GM21515 (cell line): ENCODE results near the gene RNU6-9.
"Not testable (repeated sequence)": the region's sequence is repeated elsewhere in the genome, so short reads cannot be mapped to it uniquely, and the experiment has no call there.

Experiments
- ATAC-seq: cut with Tn5 transposase; IDR thresholded peaks from one replicate; pipeline ENCODE4 v1.9.1; 2021; ENCODE audit not compliant: unreplicated experiment

Gene RNU6-9

GRCh38 chr19:892894-893689, at the start of gene RNU6-9, which contains the start of gene MED16:
Gene RNU6-9, plus strand, starts transcription at chr19:893484.
Gene MED16, minus strand, starts transcription at chr19:893187. Its CDS starts 2,056 bp downstream, at chr19:891131.
- peak; percentile 74 for ATAC-seq

DNA sequence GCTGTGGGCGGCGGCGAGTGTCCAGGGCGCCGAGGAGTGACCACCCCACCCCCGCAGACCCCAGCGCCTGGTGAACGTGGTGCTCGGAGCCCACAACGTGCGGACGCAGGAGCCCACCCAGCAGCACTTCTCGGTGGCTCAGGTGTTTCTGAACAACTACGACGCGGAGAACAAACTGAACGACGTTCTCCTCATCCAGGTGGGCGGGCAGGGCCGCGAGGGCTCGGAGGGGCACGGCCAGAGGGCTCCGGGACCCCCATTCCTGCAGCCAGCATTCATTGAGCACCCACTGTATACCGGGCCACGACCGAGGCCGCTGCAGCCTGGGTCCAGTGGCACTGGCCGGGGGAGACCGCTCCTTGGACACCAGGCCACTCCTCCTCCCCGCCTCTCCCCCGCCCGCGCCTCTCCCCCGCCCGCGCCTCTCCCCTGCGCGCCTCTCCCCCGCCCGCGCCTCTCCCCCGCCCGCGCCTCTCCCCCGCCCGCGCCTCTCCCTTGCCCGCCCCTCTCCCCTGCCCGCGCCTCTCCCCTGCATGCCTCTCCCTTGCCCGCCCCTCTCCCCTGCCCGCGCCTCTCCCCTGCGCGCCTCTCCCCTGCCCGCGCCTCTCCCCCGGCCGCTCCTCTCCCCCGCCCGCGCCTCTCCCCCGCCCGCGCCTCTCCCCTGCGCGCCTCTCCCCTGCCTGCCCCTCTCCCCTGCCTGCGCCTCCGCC, 49.3 kb upstream of the RNU6-9 start:
- ATAC-seq: no peak

DNA sequence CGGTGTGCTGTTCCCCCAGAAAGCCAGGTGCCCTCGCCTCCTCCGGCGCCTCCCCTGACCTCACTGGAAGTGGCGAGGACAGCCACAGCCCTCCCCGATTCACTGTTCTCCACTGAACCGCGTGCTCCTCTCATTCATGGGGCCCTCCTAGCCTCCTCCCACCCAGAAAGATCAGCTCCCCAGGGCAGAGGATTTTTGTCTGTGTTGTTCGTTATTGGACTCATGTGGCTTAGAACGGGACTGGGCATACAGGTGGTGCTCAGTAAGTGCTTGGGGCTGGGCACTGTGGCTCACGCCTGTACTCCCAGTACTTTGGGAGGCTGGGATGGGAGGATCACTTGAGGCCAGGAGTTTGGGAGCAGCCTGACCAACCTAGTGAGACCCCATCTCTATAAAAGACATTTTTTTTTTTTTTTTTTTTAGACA, 48.7 kb upstream of the RNU6-9 start:
- no peak for ATAC-seq

DNA sequence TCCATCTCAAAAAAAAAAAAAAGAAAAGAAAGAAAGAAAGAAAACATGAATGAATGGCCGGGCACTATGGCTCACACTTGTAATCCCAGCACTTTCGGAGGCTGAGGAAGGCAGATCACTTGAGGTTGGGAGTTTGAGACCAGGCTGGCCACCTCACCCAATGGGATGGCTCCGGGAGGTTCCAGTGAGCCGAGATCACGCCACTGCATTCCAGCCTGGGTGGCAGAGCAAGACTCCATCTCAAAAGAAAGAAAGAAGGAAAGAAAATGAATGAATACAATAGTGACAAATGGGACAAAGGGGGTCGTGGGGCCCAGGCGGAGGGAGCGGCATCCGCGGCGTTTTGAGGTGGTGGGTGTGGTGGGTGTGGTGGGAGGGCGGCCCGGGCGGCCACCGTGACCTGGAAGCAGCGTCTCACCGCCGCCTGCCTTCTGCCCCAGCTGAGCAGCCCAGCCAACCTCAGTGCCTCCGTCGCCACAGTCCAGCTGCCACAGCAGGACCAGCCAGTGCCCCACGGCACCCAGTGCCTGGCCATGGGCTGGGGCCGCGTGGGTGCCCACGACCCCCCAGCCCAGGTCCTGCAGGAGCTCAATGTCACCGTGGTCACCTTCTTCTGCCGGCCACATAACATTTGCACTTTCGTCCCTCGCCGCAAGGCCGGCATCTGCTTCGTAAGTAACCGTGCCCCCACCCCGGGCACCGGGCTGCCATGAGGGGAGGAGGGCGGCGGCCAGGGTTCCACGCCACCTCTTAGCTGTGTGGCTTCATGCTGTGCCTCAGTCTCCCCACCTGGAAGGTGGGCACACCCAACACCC, 47.4 kb upstream of the RNU6-9 start:
- ATAC-seq: no peak

- ATAC-seq: no peak
Observed at GRCh38 chr19:848386-848921, 44.8 kb upstream of the RNU6-9 start.

DNA sequence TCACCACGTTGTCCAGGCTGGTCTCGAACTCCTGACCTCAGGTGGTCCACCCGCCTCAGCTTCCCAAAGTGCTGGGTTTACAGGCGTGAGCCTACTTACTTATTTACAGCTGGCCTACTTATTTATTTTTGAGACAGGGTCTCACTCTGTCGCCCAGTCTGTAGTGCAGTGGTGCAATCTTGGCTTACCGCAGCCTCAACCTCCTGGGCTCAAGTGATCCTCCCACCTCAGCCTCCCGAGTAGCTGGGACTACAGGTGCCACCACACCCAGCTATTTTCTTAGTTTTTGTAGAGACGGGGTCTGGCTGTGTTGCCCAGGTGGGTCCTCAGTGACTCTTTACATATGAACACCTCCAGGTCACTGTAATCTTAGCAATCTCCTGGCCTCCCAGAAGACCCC, 44.1 kb upstream of the RNU6-9 start:
- not testable (repeated sequence) for ATAC-seq

DNA sequence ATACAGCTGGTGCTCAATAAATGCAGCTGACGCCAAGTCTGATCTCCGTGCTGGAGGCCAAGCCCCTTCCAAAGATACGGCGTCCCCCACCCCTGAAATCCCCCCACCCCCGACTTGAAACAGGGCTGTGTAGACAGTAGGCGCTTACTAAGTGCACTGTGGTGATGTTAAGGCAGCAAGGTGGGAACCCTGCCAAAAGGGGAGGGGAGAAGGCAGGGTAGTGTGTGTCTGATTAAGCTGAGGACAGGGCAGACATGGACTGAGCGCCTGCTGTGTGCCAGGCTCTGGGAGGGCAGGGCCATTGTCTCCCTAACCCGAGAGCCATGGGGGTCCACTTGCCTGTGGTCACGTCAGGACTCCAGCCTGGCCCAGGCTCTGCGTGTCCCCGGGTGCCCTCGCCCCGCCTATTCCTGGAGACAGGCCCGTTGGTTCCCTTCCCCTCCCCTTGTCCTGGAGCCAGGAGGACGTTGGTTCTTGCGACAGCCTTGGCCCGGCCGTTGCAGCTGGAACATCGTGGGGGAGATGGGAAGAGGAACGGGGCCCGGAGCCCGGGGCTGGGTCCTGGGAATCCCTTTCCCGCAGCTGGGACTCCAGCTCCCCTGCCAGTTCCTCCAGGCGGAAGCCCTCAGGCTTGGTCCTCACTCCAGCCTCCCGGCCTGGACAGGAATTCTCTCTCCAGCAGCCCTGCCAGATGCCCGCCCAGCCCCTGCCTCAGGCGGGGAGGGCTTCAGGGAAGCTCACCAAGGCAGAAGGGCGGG, 42.9 kb upstream of the RNU6-9 start:
- no peak for ATAC-seq

- no peak for ATAC-seq
Observed at GRCh38 chr19:850979-851335, 42.3 kb upstream of the RNU6-9 start.

DNA sequence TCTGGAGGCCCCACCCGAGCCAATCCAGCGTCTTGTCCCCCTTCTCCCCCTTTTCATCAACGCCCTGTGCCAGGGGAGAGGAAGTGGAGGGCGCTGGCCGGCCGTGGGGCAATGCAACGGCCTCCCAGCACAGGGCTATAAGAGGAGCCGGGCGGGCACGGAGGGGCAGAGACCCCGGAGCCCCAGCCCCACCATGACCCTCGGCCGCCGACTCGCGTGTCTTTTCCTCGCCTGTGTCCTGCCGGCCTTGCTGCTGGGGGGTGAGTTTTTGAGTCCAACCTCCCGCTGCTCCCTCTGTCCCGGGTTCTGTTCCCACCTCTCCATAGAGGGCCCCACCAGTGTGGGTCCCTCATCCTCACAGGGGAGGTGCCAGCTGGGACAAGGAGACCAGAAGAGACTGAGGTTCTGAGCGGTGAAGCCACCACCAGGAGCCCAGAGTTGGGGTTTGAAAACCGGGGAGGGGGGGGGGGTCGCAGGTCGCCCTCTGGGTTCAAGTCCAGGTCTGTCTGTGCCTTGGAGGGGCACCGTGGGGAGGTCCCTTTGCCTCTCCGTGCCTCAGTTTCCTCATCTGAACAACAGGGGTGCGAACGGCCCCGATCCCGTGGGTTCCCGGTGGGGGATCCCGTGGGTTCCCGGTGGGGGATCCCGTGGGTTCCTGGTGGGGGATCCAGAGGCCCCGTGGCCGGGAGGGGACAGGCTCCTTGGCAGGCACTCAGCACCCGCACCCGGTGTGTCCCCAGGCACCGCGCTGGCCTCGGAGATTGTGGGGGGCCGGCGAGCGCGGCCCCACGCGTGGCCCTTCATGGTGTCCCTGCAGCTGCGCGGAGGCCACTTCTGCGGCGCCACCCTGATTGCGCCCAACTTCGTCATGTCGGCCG, 40.9 kb upstream of the RNU6-9 start, which contains the start of gene ELANE:
ELANE (plus strand) TSS at position 168 of the 878 bp plus-strand sequence; CDS start at position 194, 26 bp downstream.
- ATAC-seq: no peak

DNA sequence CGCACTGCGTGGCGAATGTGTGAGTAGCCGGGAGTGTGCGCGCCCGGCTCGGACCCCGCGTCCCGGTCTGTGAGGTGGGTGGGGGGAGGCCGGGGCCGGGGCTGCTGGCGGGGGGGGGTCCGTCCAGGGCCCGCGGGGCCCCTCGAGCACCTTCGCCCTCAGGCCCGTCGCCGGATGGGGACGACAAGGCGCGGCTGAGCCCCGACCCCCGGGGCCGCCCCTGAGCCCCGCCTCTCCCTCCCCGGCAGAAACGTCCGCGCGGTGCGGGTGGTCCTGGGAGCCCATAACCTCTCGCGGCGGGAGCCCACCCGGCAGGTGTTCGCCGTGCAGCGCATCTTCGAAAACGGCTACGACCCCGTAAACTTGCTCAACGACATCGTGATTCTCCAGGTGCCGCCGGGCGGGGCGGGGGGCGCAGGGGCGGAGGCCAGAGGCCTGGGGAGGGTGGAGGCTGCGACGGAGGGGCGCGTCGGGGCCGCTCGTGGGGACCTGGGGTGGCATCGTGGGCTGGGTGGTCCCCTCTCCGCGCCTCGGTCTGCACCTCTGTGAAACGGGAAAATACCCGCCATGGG, 40.2 kb upstream of the RNU6-9 start:
- no peak for ATAC-seq

- not testable (repeated sequence) for ATAC-seq
Observed at GRCh38 chr19:853614-854220, 39.6 kb upstream of the RNU6-9 start.

GRCh38 chr19:854549-854948, 38.7 kb upstream of the RNU6-9 start:
- ATAC-seq: no peak

- no peak for ATAC-seq
Observed at GRCh38 chr19:855142-855541, 38.1 kb upstream of the RNU6-9 start.

DNA sequence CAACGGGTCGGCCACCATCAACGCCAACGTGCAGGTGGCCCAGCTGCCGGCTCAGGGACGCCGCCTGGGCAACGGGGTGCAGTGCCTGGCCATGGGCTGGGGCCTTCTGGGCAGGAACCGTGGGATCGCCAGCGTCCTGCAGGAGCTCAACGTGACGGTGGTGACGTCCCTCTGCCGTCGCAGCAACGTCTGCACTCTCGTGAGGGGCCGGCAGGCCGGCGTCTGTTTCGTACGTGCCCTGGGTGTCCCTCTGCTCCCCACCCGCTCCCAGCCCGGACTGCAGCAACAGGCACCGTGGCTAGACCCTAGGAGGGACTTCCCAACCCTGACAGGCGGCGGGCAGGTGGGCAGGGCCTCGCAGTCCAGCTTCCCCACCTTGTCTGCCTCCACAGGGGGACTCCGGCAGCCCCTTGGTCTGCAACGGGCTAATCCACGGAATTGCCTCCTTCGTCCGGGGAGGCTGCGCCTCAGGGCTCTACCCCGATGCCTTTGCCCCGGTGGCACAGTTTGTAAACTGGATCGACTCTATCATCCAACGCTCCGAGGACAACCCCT, 37.6 kb upstream of the RNU6-9 start:
- ATAC-seq: no peak

DNA sequence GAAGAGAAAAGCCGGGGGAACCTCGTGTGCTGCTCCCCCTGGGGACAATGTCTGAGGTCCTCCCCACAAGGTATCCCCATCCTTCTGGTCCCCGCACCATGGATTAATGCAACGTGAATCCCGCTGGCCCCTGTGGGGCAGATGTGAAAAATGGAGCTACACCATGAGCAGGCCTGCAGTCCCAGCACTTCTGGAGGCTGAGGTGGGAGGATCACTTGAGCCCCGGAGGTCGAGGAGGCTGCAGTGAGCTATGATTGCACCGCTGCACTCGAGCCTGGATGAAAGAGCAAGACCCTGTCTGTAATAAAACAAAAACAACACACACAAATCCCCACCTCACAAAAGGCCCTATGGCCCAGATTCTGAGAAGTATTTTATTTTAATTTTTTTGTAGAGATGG, 35.0 kb upstream of the RNU6-9 start:
- ATAC-seq: no peak

- ATAC-seq: no peak
Observed at GRCh38 chr19:858868-859843, 34.1 kb upstream of the RNU6-9 start, which contains the start of gene CFD. Gene CFD, plus strand, starts transcription at chr19:859664. Its CDS starts 26 bp downstream, at chr19:859690.

DNA sequence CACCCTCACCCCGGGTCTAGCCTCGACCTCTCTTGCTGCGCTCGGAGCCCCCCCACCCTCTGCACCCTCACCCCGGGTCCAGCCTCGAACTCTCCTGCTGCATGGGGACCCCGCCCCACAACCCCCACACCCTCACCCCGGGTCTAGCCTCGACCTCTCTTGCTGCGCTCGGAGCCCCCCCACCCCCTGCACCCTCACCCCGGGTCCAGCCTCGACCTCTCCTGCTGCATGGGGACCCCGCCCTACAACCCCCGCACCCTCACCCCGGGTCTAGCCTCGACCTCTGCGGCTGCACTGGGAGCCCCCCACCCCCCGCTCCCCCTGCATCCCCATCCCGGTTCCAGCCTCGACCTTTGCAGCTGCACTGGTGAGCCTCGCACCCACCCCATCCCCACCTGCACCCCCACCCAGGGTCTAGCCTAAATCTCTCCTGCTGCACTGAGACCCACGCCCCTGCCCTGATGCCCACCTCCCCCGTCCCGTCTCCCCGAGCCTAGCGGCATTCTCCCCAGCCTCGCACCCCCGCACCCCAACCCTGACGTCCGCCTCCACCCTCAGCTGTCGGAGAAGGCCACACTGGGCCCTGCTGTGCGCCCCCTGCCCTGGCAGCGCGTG, 32.0 kb upstream of the RNU6-9 start:
- no peak for ATAC-seq
